HEK293 (cell line): ENCODE results near the gene ZCCHC3.
A peak's percentile ranks its signal among the peaks of the same experiment; 100 is the strongest.

Experiments used
- CTCF ChIA-PET: fragments of 350-600 bp; formaldehyde crosslinking; extraction: SDS; loops from one replicate; lab custom pipeline; 2021; ENCODE audit warnings: antibody characterized with exemption; lab: Yijun Ruan, JAX
- POLR2A ChIA-PET: fragments of 300-600 bp; formaldehyde crosslinking; extraction: SDS; loops from one replicate; lab custom pipeline; 2020; ENCODE audit warnings: antibody characterized with exemption, inconsistent platforms; lab: Yijun Ruan, JAX
- H3K27ac ChIP-seq: fragments of 200-500 bp; sonication (Bioruptor generic); 2 replicates; pipeline ENCODE4 v1.5.1; 2014; ENCODE audit warnings: low read depth, low read length, control low read depth, inconsistent platforms; ENCODE audit errors: extremely low read depth
- H3K36me3 ChIP-seq, 2 experiments: fragments of 200-500 bp in 1 of 2; sonication (Bioruptor generic) in 1 of 2; 1 replicate in 1 of 2; 2 replicates in 1 of 2; pipeline ENCODE4 v1.5.1; 2014 to 2017; ENCODE audit warnings: inconsistent platforms in 2 of 2, low read length in 2 of 2; ENCODE audit not compliant: control insufficient read depth in 2 of 2, insufficient read depth in 1 of 2
- H3K4me1 ChIP-seq: fragments of 200-500 bp; sonication (Bioruptor generic); 2 replicates; pipeline ENCODE4 v1.5.1; 2014; ENCODE audit warnings: mild to moderate bottlenecking, low read length, inconsistent platforms; ENCODE audit not compliant: control insufficient read depth, insufficient read depth
- H3K4me3 ChIP-seq: 2 replicates; pipeline ENCODE4 v1.5.1; 2011; ENCODE audit warnings: low read depth, mild to moderate bottlenecking, control low read depth, low read length, moderate library complexity
- H3K9me3 ChIP-seq: fragments of 200-500 bp; sonication (Bioruptor generic); 2 replicates; pipeline ENCODE4 v1.5.1; 2014; ENCODE audit warnings: low read depth, low read length, inconsistent platforms; ENCODE audit not compliant: control insufficient read depth, insufficient read depth
- OVOL3 ChIP-seq: fragments of 450-650 bp; formaldehyde crosslinking; IDR thresholded peaks from 2 replicates; pipeline ENCODE4 v1.5.1; 2016; ENCODE audit warnings: missing biosample characterization, missing genetic modification characterization
- SP2 ChIP-seq: fragments of 450-650 bp; formaldehyde crosslinking; IDR thresholded peaks from 2 replicates; pipeline ENCODE4 v1.5.1; 2016; ENCODE audit warnings: missing biosample characterization, missing genetic modification characterization
- SP3 ChIP-seq: fragments of 450-650 bp; formaldehyde crosslinking; IDR thresholded peaks from 2 replicates; pipeline ENCODE4 v1.5.1; 2016; ENCODE audit warnings: missing biosample characterization, missing genetic modification characterization
- ZBTB17 ChIP-seq: fragments of 450-650 bp; formaldehyde crosslinking; IDR thresholded peaks from 2 replicates; pipeline ENCODE4 v1.5.1; 2016; ENCODE audit warnings: missing biosample characterization, missing genetic modification characterization
- ZBTB48 ChIP-seq: fragments of 450-650 bp; formaldehyde crosslinking; IDR thresholded peaks from 2 replicates; pipeline ENCODE4 v1.5.1; 2016; ENCODE audit warnings: missing biosample characterization, missing genetic modification characterization
- ZFP37 ChIP-seq: fragments of 450-650 bp; formaldehyde crosslinking; IDR thresholded peaks from 2 replicates; pipeline ENCODE4 v1.5.1; 2016; ENCODE audit warnings: missing biosample characterization, missing genetic modification characterization
- ZNF19 ChIP-seq: fragments of 450-650 bp; formaldehyde crosslinking; IDR thresholded peaks from 2 replicates; pipeline ENCODE4; 2016; ENCODE audit warnings: missing biosample characterization, missing genetic modification characterization, low read depth
- ZNF223 ChIP-seq: fragments of 450-650 bp; formaldehyde crosslinking; IDR thresholded peaks from 2 replicates; pipeline ENCODE4 v1.5.1; 2016; ENCODE audit warnings: missing biosample characterization, missing genetic modification characterization
- ZNF366 ChIP-seq: fragments of 450-650 bp; formaldehyde crosslinking; conservative IDR thresholded peaks from 2 replicates; pipeline ENCODE4 v1.5.1; 2016; ENCODE audit warnings: missing biosample characterization, missing genetic modification characterization
- ZNF560 ChIP-seq: fragments of 450-650 bp; formaldehyde crosslinking; IDR thresholded peaks from 2 replicates; pipeline ENCODE4 v1.5.1; 2017; ENCODE audit warnings: missing biosample characterization, missing genetic modification characterization, borderline replicate concordance
- ZNF76 ChIP-seq: fragments of 450-650 bp; formaldehyde crosslinking; IDR thresholded peaks from 2 replicates; pipeline ENCODE4; 2016; ENCODE audit warnings: low read depth, missing biosample characterization, missing genetic modification characterization, borderline replicate concordance
- TF ChIP-seq, protein P1 (sequence below): fragments of 450-650 bp; formaldehyde crosslinking; IDR thresholded peaks from 2 replicates; pipeline ENCODE4 v1.5.1; 2016; ENCODE audit warnings: missing biosample characterization, missing genetic modification characterization
- TF ChIP-seq, protein P2 (sequence below): fragments of 450-650 bp; formaldehyde crosslinking; IDR thresholded peaks from 2 replicates; pipeline ENCODE4 v1.5.1; 2017; ENCODE audit warnings: missing biosample characterization, missing genetic modification characterization
- TF ChIP-seq, protein P3 (sequence below): fragments of 450-650 bp; formaldehyde crosslinking; IDR thresholded peaks from 2 replicates; pipeline ENCODE4 v1.5.1; 2016; ENCODE audit warnings: missing biosample characterization, missing genetic modification characterization
- TF ChIP-seq, protein P4 (sequence below): fragments of 450-650 bp; formaldehyde crosslinking; IDR thresholded peaks from 2 replicates; pipeline ENCODE4 v1.5.1; 2016; ENCODE audit warnings: missing biosample characterization, missing genetic modification characterization
- TF ChIP-seq, protein P5 (sequence below): fragments of 450-650 bp; IDR thresholded peaks from 2 replicates; pipeline ENCODE4 v1.5.1; 2018; ENCODE audit warnings: missing biosample characterization, mild to moderate bottlenecking, missing genetic modification characterization
- TF ChIP-seq, protein P6 (sequence below): fragments of 450-650 bp; formaldehyde crosslinking; IDR thresholded peaks from 2 replicates; pipeline ENCODE4 v1.5.1; 2016; ENCODE audit warnings: missing biosample characterization, missing genetic modification characterization
- TF ChIP-seq, protein P7 (sequence below): fragments of 450-650 bp; formaldehyde crosslinking; IDR thresholded peaks from 2 replicates; pipeline ENCODE4 v1.5.1; 2016; ENCODE audit warnings: missing biosample characterization, missing genetic modification characterization

ZCCHC3 gene

DNA sequence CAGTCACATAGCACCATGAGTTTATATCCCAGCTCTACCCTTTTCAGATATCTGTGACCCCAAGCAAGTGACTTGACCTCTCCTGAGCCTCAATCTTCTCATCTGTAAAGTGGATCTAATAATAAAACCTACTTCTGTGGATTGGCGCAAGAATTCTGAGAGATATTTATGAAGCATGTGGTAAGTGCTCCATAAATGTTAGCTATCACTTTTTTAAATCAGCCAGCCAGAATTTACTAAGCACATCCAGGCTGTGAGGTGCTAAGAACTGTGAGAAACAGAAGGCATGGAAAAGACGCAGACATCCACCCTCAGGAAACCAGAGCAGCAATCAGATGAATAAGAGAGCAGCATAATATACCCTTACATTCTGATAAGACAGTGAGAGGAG is 7.7 kb upstream of the ZCCHC3 start (continued):
- TF ChIP-seq, protein P1, sequence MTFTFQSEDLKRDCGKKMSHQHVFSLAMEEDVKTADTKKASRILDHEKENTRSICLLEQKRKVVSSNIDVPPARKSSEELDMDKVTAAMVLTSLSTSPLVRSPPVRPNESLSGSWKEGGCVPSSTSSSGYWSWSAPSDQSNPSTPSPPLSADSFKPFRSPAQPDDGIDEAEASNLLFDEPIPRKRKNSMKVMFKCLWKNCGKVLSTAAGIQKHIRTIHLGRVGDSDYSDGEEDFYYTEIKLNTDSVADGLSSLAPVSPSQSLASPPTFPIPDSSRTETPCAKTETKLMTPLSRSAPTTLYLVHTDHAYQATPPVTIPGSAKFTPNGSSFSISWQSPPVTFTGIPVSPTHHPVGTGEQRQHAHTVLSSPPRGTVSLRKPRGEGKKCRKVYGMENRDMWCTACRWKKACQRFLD (tag by site-specific recombination) = no peak

DNA sequence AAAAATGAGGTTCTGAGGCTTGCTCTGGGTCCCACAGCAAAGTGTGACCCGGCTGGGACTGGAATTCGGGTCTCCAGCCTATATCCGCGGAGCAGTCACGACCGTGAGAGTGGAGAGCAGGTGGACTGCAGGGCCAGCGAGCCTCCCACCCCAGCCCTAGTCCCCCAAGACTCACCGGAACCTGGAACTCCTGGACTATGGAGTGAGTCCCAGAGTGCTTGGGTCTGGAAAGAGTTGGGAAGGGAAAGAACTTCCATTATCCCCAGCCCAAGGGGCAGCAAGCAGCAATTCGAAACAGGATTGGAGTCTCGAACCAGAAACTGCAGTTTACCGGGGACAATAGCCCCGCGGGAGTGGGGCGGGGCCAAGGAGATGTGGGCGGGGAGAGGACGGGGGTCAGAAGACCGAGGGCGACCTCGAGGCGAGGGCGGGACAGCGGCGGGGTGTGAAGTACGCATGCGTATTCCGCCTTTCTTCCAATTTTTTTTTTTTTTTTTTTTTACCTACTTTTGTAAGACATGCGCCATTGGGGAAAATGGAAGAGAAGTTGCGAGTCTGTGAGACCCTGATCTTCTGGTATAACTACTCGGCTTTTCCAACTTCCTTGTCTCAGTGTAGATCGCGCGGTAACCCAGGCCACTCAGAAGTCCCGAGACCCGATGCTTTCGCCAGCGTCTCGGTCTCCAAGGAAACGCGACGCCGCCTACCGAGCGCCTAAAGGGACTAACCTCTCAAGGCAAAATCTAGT is 7.1 kb upstream of the ZCCHC3 start, which contains the start of gene C20orf96:
Gene C20orf96, minus strand, starts transcription at position 667 of the 748 bp plus-strand sequence. Its CDS starts 140 bp downstream, at position 527.
- peak within 1 kb of the TSS; percentile 68 for H3K27ac ChIP-seq
- peaks cover 0 to 3% of the 10 kb centered on the region in 2 experiments; a peak in 2 of 3 replicates for H3K36me3 ChIP-seq
- H3K9me3 ChIP-seq = no peaks in the 10 kb centered on the region
- H3K4me1 ChIP-seq = peaks cover 10% of the 10 kb centered on the region
- H3K4me3 ChIP-seq = peak within 1 kb of the TSS; percentile 57
- POLR2A ChIA-PET = interaction anchor here (1.0 kb wide), 1 partner anchor 11 kb away, joined by 7 read pairs; no protein-coding TSS in a partner anchor
- CTCF ChIA-PET = interaction anchor here (0.7 kb wide), 1 partner anchor 40 kb away, joined by 3 read pairs; no protein-coding TSS in a partner anchor
- TF ChIP-seq ZNF560 (tag by site-specific recombination) (no peak), ZNF366 (tag by site-specific recombination) (no peak), ZNF19 (tag by site-specific recombination) (no peak), ZNF223 (tag by site-specific recombination) (no peak), OVOL3 (tag by site-specific recombination) (no peak), ZNF76 (tag by site-specific recombination) (peak; percentile 18; the same call in 1 of the 2 replicates), SP2 (tag by site-specific recombination) (peak; percentile 87), SP3 (peak; percentile 74), ZBTB48 (tag by site-specific recombination) (0 out of 2 replicates have a peak, but pooled peaks have one; percentile 18), ZBTB17 (tag by site-specific recombination) (0 out of 2 replicates have a peak, but pooled peaks have one; percentile 46), ZFP37 (tag by site-specific recombination) (no peak)
- TF ChIP-seq, protein P2, sequence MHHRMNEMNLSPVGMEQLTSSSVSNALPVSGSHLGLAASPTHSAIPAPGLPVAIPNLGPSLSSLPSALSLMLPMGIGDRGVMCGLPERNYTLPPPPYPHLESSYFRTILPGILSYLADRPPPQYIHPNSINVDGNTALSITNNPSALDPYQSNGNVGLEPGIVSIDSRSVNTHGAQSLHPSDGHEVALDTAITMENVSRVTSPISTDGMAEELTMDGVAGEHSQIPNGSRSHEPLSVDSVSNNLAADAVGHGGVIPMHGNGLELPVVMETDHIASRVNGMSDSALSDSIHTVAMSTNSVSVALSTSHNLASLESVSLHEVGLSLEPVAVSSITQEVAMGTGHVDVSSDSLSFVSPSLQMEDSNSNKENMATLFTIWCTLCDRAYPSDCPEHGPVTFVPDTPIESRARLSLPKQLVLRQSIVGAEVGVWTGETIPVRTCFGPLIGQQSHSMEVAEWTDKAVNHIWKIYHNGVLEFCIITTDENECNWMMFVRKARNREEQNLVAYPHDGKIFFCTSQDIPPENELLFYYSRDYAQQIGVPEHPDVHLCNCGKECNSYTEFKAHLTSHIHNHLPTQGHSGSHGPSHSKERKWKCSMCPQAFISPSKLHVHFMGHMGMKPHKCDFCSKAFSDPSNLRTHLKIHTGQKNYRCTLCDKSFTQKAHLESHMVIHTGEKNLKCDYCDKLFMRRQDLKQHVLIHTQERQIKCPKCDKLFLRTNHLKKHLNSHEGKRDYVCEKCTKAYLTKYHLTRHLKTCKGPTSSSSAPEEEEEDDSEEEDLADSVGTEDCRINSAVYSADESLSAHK (tag by site-specific recombination) = 0 out of 2 replicates have a peak, but pooled peaks have one; percentile 17
- TF ChIP-seq, protein P3, sequence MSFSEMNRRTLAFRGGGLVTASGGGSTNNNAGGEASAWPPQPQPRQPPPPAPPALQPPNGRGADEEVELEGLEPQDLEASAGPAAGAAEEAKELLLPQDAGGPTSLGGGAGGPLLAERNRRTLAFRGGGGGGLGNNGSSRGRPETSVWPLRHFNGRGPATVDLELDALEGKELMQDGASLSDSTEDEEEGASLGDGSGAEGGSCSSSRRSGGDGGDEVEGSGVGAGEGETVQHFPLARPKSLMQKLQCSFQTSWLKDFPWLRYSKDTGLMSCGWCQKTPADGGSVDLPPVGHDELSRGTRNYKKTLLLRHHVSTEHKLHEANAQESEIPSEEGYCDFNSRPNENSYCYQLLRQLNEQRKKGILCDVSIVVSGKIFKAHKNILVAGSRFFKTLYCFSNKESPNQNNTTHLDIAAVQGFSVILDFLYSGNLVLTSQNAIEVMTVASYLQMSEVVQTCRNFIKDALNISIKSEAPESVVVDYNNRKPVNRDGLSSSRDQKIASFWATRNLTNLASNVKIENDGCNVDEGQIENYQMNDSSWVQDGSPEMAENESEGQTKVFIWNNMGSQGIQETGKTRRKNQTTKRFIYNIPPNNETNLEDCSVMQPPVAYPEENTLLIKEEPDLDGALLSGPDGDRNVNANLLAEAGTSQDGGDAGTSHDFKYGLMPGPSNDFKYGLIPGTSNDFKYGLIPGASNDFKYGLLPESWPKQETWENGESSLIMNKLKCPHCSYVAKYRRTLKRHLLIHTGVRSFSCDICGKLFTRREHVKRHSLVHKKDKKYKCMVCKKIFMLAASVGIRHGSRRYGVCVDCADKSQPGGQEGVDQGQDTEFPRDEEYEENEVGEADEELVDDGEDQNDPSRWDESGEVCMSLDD (tag by site-specific recombination) = peak; percentile 85; the same call in 1 of the 2 replicates
- TF ChIP-seq, protein P4, sequence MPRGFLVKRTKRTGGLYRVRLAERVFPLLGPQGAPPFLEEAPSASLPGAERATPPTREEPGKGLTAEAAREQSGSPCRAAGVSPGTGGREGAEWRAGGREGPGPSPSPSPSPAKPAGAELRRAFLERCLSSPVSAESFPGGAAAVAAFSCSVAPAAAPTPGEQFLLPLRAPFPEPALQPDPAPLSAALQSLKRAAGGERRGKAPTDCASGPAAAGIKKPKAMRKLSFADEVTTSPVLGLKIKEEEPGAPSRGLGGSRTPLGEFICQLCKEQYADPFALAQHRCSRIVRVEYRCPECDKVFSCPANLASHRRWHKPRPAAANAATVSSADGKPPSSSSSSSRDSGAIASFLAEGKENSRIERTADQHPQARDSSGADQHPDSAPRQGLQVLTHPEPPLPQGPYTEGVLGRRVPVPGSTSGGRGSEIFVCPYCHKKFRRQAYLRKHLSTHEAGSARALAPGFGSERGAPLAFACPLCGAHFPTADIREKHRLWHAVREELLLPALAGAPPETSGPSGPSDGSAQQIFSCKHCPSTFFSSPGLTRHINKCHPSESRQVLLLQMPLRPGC (tag by site-specific recombination) = no peak
- TF ChIP-seq, protein P5, sequence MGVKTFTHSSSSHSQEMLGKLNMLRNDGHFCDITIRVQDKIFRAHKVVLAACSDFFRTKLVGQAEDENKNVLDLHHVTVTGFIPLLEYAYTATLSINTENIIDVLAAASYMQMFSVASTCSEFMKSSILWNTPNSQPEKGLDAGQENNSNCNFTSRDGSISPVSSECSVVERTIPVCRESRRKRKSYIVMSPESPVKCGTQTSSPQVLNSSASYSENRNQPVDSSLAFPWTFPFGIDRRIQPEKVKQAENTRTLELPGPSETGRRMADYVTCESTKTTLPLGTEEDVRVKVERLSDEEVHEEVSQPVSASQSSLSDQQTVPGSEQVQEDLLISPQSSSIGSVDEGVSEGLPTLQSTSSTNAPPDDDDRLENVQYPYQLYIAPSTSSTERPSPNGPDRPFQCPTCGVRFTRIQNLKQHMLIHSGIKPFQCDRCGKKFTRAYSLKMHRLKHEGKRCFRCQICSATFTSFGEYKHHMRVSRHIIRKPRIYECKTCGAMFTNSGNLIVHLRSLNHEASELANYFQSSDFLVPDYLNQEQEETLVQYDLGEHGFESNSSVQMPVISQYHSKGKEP (tag by site-specific recombination) = no peak
- TF ChIP-seq, protein P6, sequence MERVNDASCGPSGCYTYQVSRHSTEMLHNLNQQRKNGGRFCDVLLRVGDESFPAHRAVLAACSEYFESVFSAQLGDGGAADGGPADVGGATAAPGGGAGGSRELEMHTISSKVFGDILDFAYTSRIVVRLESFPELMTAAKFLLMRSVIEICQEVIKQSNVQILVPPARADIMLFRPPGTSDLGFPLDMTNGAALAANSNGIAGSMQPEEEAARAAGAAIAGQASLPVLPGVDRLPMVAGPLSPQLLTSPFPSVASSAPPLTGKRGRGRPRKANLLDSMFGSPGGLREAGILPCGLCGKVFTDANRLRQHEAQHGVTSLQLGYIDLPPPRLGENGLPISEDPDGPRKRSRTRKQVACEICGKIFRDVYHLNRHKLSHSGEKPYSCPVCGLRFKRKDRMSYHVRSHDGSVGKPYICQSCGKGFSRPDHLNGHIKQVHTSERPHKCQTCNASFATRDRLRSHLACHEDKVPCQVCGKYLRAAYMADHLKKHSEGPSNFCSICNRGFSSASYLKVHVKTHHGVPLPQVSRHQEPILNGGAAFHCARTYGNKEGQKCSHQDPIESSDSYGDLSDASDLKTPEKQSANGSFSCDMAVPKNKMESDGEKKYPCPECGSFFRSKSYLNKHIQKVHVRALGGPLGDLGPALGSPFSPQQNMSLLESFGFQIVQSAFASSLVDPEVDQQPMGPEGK = peak; percentile 43; the same call in 1 of the 2 replicates
- TF ChIP-seq, protein P7, sequence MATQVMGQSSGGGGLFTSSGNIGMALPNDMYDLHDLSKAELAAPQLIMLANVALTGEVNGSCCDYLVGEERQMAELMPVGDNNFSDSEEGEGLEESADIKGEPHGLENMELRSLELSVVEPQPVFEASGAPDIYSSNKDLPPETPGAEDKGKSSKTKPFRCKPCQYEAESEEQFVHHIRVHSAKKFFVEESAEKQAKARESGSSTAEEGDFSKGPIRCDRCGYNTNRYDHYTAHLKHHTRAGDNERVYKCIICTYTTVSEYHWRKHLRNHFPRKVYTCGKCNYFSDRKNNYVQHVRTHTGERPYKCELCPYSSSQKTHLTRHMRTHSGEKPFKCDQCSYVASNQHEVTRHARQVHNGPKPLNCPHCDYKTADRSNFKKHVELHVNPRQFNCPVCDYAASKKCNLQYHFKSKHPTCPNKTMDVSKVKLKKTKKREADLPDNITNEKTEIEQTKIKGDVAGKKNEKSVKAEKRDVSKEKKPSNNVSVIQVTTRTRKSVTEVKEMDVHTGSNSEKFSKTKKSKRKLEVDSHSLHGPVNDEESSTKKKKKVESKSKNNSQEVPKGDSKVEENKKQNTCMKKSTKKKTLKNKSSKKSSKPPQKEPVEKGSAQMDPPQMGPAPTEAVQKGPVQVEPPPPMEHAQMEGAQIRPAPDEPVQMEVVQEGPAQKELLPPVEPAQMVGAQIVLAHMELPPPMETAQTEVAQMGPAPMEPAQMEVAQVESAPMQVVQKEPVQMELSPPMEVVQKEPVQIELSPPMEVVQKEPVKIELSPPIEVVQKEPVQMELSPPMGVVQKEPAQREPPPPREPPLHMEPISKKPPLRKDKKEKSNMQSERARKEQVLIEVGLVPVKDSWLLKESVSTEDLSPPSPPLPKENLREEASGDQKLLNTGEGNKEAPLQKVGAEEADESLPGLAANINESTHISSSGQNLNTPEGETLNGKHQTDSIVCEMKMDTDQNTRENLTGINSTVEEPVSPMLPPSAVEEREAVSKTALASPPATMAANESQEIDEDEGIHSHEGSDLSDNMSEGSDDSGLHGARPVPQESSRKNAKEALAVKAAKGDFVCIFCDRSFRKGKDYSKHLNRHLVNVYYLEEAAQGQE = peak; percentile 51; the same call in 1 of the 2 replicates
